Hepatocyte (in vitro differentiated cells): ENCODE results near the gene FNDC7.

Source experiments
- EZH2 ChIP-seq: fragments of 200-600 bp; sonication (generic); IDR thresholded peaks from 2 replicates; pipeline ENCODE4 v1.6.1; 2016; ENCODE audit warnings: antibody characterized with exemption, mild to moderate bottlenecking, borderline replicate concordance
- EZH2phosphoT487 ChIP-seq: fragments of 200-600 bp; sonication (generic); IDR thresholded peaks from one replicate; pipeline ENCODE4 v1.6.1; 2018; ENCODE audit warnings: antibody characterized with exemption, mild to moderate bottlenecking, low read depth, moderate library complexity; ENCODE audit not compliant: unreplicated experiment, severe bottlenecking
- TF ChIP-seq, protein P1 (sequence below): fragments of 200-600 bp; sonication (generic); IDR thresholded peaks from 2 replicates; pipeline ENCODE4 v1.5.1; 2016; ENCODE audit warnings: antibody characterized with exemption, mild to moderate bottlenecking; ENCODE audit not compliant: poor library complexity

DNA sequence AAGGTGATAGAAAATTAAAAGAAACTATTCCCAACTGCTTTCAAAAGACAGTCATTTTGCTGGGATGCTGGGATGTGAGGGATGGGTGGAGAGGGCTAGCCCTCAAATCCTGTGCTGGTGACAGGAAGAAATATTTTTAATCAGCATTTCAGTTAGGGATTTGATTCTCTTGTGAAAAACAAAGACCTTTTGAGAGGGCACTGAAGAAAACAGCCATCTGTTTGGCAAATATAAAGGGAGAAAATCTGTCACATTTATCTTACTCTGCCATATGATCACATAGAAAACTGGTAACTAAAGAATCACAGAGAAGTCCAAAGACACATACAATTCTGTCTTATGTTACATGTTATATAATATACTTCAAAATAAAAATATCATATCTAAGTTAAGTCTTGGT is 46.1 kb downstream of the FNDC7 start:
- TF ChIP-seq, protein P1, sequence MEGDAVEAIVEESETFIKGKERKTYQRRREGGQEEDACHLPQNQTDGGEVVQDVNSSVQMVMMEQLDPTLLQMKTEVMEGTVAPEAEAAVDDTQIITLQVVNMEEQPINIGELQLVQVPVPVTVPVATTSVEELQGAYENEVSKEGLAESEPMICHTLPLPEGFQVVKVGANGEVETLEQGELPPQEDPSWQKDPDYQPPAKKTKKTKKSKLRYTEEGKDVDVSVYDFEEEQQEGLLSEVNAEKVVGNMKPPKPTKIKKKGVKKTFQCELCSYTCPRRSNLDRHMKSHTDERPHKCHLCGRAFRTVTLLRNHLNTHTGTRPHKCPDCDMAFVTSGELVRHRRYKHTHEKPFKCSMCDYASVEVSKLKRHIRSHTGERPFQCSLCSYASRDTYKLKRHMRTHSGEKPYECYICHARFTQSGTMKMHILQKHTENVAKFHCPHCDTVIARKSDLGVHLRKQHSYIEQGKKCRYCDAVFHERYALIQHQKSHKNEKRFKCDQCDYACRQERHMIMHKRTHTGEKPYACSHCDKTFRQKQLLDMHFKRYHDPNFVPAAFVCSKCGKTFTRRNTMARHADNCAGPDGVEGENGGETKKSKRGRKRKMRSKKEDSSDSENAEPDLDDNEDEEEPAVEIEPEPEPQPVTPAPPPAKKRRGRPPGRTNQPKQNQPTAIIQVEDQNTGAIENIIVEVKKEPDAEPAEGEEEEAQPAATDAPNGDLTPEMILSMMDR = no peak
- TF ChIP-seq EZH2 = no peak
- TF ChIP-seq EZH2phosphoT487 = no peak
